ENCODE results near the gene NPRL2. TPM values are rescaled to one million over a fixed set of nuclear protein-coding genes. Genes with fewer than 3 reads are reported as not detected.

NPRL2 gene
- total RNA-seq, 1 donor, result 19.7 TPM

DNA sequence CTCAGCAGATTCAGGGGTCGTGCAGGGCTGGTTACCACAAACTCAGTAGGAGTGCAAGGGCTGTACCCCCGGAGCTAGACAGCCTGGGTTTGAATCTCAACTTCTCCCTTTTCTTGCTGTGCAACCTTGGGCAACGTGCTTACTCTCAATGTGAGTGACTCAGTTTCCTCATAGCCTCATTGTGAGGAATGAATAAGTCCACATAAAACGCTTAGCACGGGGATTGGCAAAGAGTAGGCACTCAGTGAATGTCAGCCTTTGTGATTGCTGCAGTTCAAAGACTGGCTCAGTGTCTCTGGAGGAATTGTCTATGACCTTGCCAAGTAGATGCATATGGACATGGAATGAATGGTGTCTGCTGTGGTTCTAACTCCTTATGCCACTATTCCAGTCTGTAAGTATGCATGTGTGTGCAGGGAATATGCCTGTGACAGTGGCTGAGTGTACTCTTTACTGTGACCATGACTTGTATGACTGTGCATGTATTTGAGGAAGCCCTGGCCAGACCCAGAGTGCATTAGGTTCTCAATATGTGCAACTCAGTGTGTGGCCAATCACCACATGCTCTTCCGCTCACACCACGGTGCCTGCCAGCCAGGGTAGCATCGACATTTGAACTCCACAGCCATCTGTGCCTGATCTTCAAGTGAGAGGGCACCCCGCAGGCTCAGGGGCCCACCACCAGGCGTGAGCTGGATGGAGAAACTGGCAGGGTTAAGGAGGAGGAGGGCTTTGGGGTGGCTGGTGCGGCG is 50.5 kb downstream of the NPRL2 start:
- peak; percentile 63 for DNase-seq (ENCODE audit: low read depth)
- peak overlapping the region; percentile 64 for H3K4me3 ChIP-seq (ENCODE audit: low read depth, low read length)
- TF ChIP-seq, protein P1, sequence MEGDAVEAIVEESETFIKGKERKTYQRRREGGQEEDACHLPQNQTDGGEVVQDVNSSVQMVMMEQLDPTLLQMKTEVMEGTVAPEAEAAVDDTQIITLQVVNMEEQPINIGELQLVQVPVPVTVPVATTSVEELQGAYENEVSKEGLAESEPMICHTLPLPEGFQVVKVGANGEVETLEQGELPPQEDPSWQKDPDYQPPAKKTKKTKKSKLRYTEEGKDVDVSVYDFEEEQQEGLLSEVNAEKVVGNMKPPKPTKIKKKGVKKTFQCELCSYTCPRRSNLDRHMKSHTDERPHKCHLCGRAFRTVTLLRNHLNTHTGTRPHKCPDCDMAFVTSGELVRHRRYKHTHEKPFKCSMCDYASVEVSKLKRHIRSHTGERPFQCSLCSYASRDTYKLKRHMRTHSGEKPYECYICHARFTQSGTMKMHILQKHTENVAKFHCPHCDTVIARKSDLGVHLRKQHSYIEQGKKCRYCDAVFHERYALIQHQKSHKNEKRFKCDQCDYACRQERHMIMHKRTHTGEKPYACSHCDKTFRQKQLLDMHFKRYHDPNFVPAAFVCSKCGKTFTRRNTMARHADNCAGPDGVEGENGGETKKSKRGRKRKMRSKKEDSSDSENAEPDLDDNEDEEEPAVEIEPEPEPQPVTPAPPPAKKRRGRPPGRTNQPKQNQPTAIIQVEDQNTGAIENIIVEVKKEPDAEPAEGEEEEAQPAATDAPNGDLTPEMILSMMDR (IDR thresholded peaks at IDR 0.05; ENCODE audit: insufficient read depth, low read length), result no peak

DNA sequence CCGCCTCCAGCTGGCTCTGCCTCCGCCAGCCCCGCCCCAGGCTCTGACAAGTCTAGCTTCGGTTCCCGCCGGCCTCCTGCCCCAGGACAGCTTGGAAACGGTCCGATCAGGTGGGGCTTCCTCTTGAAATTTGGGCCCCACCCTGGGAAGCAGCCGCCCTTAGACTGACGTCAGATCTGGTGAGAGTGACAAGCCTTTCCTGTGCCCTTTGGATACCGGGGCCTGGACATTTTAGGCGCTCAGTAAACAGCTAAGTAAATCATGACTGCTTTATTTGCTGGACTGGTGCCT is 51.0 kb downstream of the NPRL2 start:
- TF ChIP-seq, protein P1 (IDR thresholded peaks at IDR 0.05; ENCODE audit: insufficient read depth, low read length), result no peak
- no peak for DNase-seq (ENCODE audit: low read depth)
- peak overlapping the region; percentile 64 for H3K4me3 ChIP-seq (ENCODE audit: low read depth, low read length)

DNA sequence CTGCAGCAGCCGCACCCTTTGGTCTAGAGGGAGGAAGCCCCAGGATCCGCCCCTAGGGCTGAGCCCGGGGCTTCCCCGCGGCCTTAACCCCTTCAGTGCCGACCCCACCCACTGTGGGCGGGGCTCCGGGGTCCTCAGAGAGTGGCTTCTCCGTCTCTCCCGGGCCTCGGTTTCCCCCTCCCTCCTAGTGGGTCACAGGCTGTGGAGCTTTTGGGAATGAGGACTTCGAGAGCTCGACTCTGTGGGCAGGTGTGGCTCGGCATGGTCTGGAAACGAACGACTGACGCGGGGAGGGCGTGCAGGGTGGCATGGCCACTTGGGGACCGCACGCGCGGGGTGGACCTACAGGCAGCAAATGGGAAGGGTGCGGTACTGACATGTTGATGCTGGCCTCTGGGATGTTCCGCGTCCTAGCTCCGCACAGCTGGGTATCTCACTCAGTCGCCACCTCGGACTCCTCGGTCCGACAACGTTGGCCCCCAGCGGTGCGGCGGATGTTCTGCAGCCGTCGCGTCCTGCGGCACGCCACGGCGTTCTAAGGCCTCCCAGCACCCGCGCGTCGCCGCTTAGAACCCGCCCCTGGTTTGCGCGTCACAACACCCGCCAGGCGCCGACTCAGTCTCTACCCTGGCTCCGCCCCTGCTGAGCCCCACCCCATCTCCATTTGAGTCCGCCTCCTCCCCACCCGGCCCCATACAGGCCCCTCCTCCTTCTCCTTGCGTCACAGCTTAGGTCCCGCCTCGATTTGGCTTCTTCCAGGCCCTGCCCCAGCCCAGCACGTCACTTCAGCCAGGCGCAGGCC is 51.5 kb downstream of the NPRL2 start, which contains the start of the genes HYAL3 and NAA80:
TSS of gene HYAL3 (minus strand) at position 570 of the 802 bp plus-strand sequence. CDS start 3,803 bp downstream, outside the sequence.
TSS of gene NAA80 (minus strand) at position 570 of the 802 bp plus-strand sequence. CDS start 1,942 bp downstream, outside the sequence.
- TF ChIP-seq, protein P1 (IDR thresholded peaks at IDR 0.05; ENCODE audit: insufficient read depth, low read length), result peak; percentile 24
- H3K4me3 ChIP-seq (ENCODE audit: low read depth, low read length), result peak within 1 kb of the TSS; percentile 94
- DNase-seq (ENCODE audit: low read depth), result peak; percentile 100

DNA sequence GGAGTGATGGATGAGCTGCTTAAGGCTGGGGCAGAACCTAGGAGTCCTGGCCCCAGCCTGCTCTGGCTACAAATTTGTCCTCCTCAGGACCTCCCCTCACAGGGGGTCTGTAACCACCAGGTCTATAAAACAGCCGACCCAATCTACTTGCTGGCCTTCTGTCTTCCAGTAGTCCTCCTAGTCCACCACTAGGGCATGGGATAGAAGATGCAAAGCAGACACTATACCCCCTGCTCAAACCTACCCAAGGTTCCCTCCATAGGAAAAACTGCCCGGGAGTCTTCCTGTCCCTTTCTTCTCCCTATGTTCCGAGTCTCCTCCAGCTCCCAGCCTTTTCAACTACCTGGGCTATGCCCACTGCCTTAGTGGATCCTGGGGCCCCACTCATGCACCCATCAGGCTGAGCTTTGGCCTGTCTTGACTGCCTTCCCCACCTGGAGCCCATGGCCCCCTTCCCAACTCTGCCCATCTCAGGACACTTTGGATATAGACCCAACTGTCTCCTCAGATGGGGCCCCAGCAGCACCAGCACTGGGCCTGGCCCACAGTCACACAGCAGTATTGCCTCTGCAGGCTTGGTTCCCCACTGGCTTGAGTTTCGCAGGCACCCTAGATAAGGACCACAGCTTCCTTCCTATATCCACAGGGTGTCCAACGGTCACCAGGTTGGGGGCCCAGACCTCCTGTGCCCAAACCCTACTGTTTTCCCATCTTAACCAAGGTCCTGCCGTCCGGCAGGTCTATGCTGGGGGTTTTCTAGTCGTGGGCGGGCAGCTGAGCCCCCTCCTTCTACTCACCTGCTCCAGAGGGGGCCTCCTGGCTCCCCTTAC is 52.5 kb downstream of the NPRL2 start:
- TF ChIP-seq, protein P1 (IDR thresholded peaks at IDR 0.05; ENCODE audit: insufficient read depth, low read length), result peak; percentile 34
- H3K4me3 ChIP-seq (ENCODE audit: low read depth, low read length), result peak overlapping the region; percentile 94
- no peak for DNase-seq (ENCODE audit: low read depth)

DNA sequence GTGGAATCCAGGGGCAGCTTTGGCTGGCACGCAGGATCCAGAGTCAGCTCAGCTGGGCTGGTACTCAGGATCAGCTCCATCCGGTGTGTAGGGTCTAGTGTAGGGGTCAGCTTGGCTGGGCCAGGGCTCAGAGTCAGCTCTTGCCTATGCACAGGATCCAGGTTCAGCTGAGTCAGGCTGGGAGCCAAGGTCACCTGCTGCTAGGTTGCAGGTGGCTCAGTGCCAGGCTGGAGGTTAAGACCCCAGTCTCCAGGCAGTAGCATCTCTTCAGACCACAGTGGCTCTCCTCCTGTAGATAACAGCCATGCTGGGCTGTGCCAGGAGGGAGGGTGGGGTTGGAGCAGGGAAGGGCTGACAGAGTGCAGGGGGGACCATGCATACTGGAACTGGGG is 53.2 kb downstream of the NPRL2 start:
- TF ChIP-seq, protein P1 (IDR thresholded peaks at IDR 0.05; ENCODE audit: insufficient read depth, low read length), result no peak
- no peak for DNase-seq (ENCODE audit: low read depth)
- no peak overlapping the region for H3K4me3 ChIP-seq (ENCODE audit: low read depth, low read length)

Other genes with a start within 250 kb of the NPRL2 start
- 0.74 and 3.5 TPM in 2 replicates for gene SEMA3F, start 195.5 kb downstream of the NPRL2 start, total RNA-seq (ENCODE audit: low replicate concordance)
- gene GNAT1, start 159.2 kb downstream of the NPRL2 start, total RNA-seq (ENCODE audit: low replicate concordance), result not detected in 2 replicates
- gene SLC38A3, start 145.5 kb downstream of the NPRL2 start, total RNA-seq (ENCODE audit: low replicate concordance), result 0.27 TPM in 1 of 2 replicates, not detected in the other
- 195 and 203 TPM in 2 replicates for gene GNAI2, start 114.6 kb downstream of the NPRL2 start, total RNA-seq (ENCODE audit: low replicate concordance)
- 9.7 and 110 TPM in 2 replicates for gene SEMA3B, start 81.6 kb downstream of the NPRL2 start, total RNA-seq (ENCODE audit: low replicate concordance)
- not detected in 2 replicates for gene LSMEM2, start 71.7 kb downstream of the NPRL2 start, total RNA-seq (ENCODE audit: low replicate concordance)
- gene IFRD2, start 58.3 kb downstream of the NPRL2 start, total RNA-seq (ENCODE audit: low replicate concordance), result 45.3 and 72.7 TPM in 2 replicates
- gene HYAL3, start 51.4 kb downstream of the NPRL2 start, total RNA-seq (ENCODE audit: low replicate concordance), result 1.2 and 3.1 TPM in 2 replicates
- gene NAA80, start 51.4 kb downstream of the NPRL2 start, total RNA-seq (ENCODE audit: low replicate concordance), result 3.8 and 8.4 TPM in 2 replicates
- gene HYAL1, start 47.2 kb downstream of the NPRL2 start, total RNA-seq (ENCODE audit: low replicate concordance), result 0.90 TPM in 1 of 2 replicates, not detected in the other
- gene HYAL2, start 28.0 kb downstream of the NPRL2 start, total RNA-seq (ENCODE audit: low replicate concordance), result 7.8 and 27.0 TPM in 2 replicates
- gene TUSC2, start 22.6 kb downstream of the NPRL2 start, total RNA-seq (ENCODE audit: low replicate concordance), result 11.9 and 15.5 TPM in 2 replicates
- gene RASSF1, start 9.9 kb downstream of the NPRL2 start, total RNA-seq (ENCODE audit: low replicate concordance), result 20.4 and 45.7 TPM in 2 replicates
- gene ZMYND10, start 5.0 kb downstream of the NPRL2 start, total RNA-seq (ENCODE audit: low replicate concordance), result 0.81 and 0.82 TPM in 2 replicates
- gene CYB561D2, start 87 bp upstream of the NPRL2 start, total RNA-seq (ENCODE audit: low replicate concordance), result 12.2 and 15.8 TPM in 2 replicates
- gene TMEM115, start 8.7 kb upstream of the NPRL2 start, total RNA-seq (ENCODE audit: low replicate concordance), result 47.9 and 48.9 TPM in 2 replicates
- not detected in 2 replicates for gene CACNA2D2, start 152.9 kb upstream of the NPRL2 start, total RNA-seq (ENCODE audit: low replicate concordance)
- gene C3orf18, start 217.0 kb upstream of the NPRL2 start, total RNA-seq (ENCODE audit: low replicate concordance), result 13.3 and 16.4 TPM in 2 replicates
- 5.0 and 14.4 TPM in 2 replicates for gene HEMK1, start 218.7 kb upstream of the NPRL2 start, total RNA-seq (ENCODE audit: low replicate concordance)

Measured in fibroblast of the aortic adventitia (primary cell).